Right hindlimb (tissue), 1 donor: ENCODE results near the gene ICOSLG.
"Not testable (repeated sequence)": the region's sequence is repeated elsewhere in the genome, so short reads cannot be mapped to it uniquely, and the experiment has no call there.

Experiments used
- DNase-seq: peaks from one replicate; pipeline ENCODE4 v3.0.0-alpha.2; 2018

Gene ICOSLG

GRCh38 chr21:44240842-44241241 lies at the start of gene ICOSLG:
TSS of gene ICOSLG (minus strand) at chr21:44240943. CDS start at chr21:44240817, 126 bp downstream.
- DNase-seq, result not testable (repeated sequence)

- no peak for DNase-seq
Observed at GRCh38 chr21:44289381-44290010, 48.8 kb upstream of the ICOSLG start.

GRCh38 chr21:44288251-44289110 lies 47.7 kb upstream of the ICOSLG start:
- DNase-seq, result no peak

GRCh38 chr21:44286716-44287632 lies 46.2 kb upstream of the ICOSLG start:
- DNase-seq, result peak; percentile 21

- DNase-seq, result peak; percentile 16
Observed at GRCh38 chr21:44286086-44286715, 45.5 kb upstream of the ICOSLG start.

GRCh38 chr21:44285138-44285992 lies 44.6 kb upstream of the ICOSLG start, which contains the start of gene AIRE:
TSS of gene AIRE (plus strand) at chr21:44285876. CDS start at chr21:44286007, 131 bp downstream.
- no peak for DNase-seq

GRCh38 chr21:44283948-44284347 lies 43.2 kb upstream of the ICOSLG start:
- no peak for DNase-seq

GRCh38 chr21:44283211-44283785 lies 42.6 kb upstream of the ICOSLG start:
- DNase-seq, result not testable (repeated sequence)

- DNase-seq, result no peak
Observed at GRCh38 chr21:44282370-44282769, 41.6 kb upstream of the ICOSLG start.

GRCh38 chr21:44281801-44282200 lies 41.1 kb upstream of the ICOSLG start:
- no peak for DNase-seq

GRCh38 chr21:44279354-44280260 lies 38.9 kb upstream of the ICOSLG start:
- no peak for DNase-seq

- DNase-seq, result no peak
Observed at GRCh38 chr21:44275041-44275440, 34.3 kb upstream of the ICOSLG start.

GRCh38 chr21:44273046-44273445 lies 32.3 kb upstream of the ICOSLG start:
- DNase-seq, result no peak

GRCh38 chr21:44272284-44272858 lies 31.6 kb upstream of the ICOSLG start:
- no peak for DNase-seq

GRCh38 chr21:44271558-44272283 lies 31.0 kb upstream of the ICOSLG start:
- DNase-seq, result no peak

- DNase-seq, result no peak
Observed at GRCh38 chr21:44269090-44269489, 28.3 kb upstream of the ICOSLG start.

- no peak for DNase-seq
Observed at GRCh38 chr21:44267655-44268142, 27.0 kb upstream of the ICOSLG start.

- no peak for DNase-seq
Observed at GRCh38 chr21:44265734-44266270, 25.1 kb upstream of the ICOSLG start.
